Tibial nerve (tissue), 4 donors: ENCODE measurements around the gene MAP2K1. TPM values are rescaled to one million over a fixed set of nuclear protein-coding genes. Genes with fewer than 3 reads are reported as not detected.

Experiments
- DNase-seq, 2 donors: peaks; one replicate each; pipeline ENCODE4 v3.0.0-alpha.2; 2019; ENCODE audit warnings: low spot score in 2 of 2
- H3K27ac ChIP-seq, 4 donors: fragments of 200-600 bp; sonication (generic) in 3 of 4; one replicate each; pipeline ENCODE4 v1.5.1; 2017 to 2019; ENCODE audit warnings: mild to moderate bottlenecking in 1 of 4
- H3K27me3 ChIP-seq, 2 donors: fragments of 200-600 bp; sonication (generic) in 1 of 2; one replicate each; pipeline versions ENCODE4 v1.5.1 to v1.6.0; 2017 to 2019
- H3K36me3 ChIP-seq, 3 donors: fragments of 200-600 bp; sonication (generic); one replicate each; pipeline ENCODE4 v1.5.1; 2018 to 2019
- H3K4me1 ChIP-seq, 4 donors: fragments of 200-600 bp; sonication (generic) in 3 of 4; one replicate each; pipeline ENCODE4 v1.5.1; 2017 to 2019
- H3K4me3 ChIP-seq, 4 donors: fragments of 200-600 bp; sonication (generic) in 3 of 4; one replicate each; pipeline ENCODE4 v1.5.1; 2017 to 2019; ENCODE audit warnings: mild to moderate bottlenecking in 1 of 4, moderate library complexity in 1 of 4
- H3K9me3 ChIP-seq, 4 donors: fragments of 200-600 bp; sonication (generic) in 3 of 4; one replicate each; pipeline ENCODE4 v1.5.1; 2017 to 2019
- CTCF ChIP-seq, 5 experiments: fragments of 200-600 bp in 3 of 5; fragments of 450-650 bp in 2 of 5; sonication (generic) in 3 of 5; IDR thresholded peaks; one replicate each; pipeline ENCODE4 v1.5.1; 2016 to 2019; ENCODE audit warnings: antibody characterized with exemption in 5 of 5, mild to moderate bottlenecking in 3 of 5, moderate library complexity in 2 of 5
- EP300 ChIP-seq, 2 donors: sonication (generic); formaldehyde crosslinking; IDR thresholded peaks; one replicate each; pipeline ENCODE4 v1.6.1; 2017; ENCODE audit warnings: antibody characterized with exemption in 2 of 2, mild to moderate bottlenecking in 1 of 2
- POLR2A ChIP-seq, 2 donors: fragments of 450-650 bp; IDR thresholded peaks; one replicate each; pipeline ENCODE4 v1.6.1; 2017; ENCODE audit warnings: antibody characterized with exemption in 2 of 2, mild to moderate bottlenecking in 2 of 2, moderate library complexity in 2 of 2
- WGBS, 2 donors: methylation state at CpG; one replicate each; pipeline ENCODE4 v1.1.5; 2018; 5-methylcytosine and 5-hydroxymethylcytosine counted together
- total RNA-seq, 4 donors: library from RNA; depleted of rRNA; stranded (reverse); fragments of >200 nt; gene quantifications; one replicate each; pipeline ENCODE4 v1.1.0, GENCODE V29; 2016

Gene MAP2K1
- total RNA-seq, 4 donors from 2014 or later: 30.2 to 64.8 (median 41.4) TPM

- Histone ChIP-seq H3K36me3 (peaks cover 0 to 41% (median 0%) of the 10 kb centered on the region in 3 donors), H3K27ac (no peak overlapping the region), H3K4me1 (no peaks in the 10 kb centered on the region), H3K9me3 (no peaks in the 10 kb centered on the region), H3K27me3 (no peaks in the 10 kb centered on the region), H3K4me3 (no peak overlapping the region)
- TF ChIP-seq EP300 (IDR thresholded peaks at IDR 0.05): no peak
- TF ChIP-seq POLR2A (IDR thresholded peaks at IDR 0.05): no peak
- TF ChIP-seq CTCF (IDR thresholded peaks at IDR 0.05): no peak
- WGBS, 2 donors: 69 to 82% methylated on average over 2 of the region's 2 CpGs
- no peak for DNase-seq
Measured at GRCh38 chr15:66433726-66434125, 47.0 kb downstream of the MAP2K1 start.

- Histone ChIP-seq H3K4me3 (no peak overlapping the region), H3K9me3 (no peaks in the 10 kb centered on the region), H3K4me1 (no peaks in the 10 kb centered on the region), H3K36me3 (peaks cover 0 to 91% (median 0%) of the 10 kb centered on the region in 3 donors), H3K27me3 (no peaks in the 10 kb centered on the region), H3K27ac (no peak overlapping the region)
- DNase-seq: no peak
- TF ChIP-seq EP300 (IDR thresholded peaks at IDR 0.05) (no peak), POLR2A (IDR thresholded peaks at IDR 0.05) (no peak), CTCF (IDR thresholded peaks at IDR 0.05) (no peak)
- 45 to 46% methylated on average over 2 of the region's 2 CpGs for WGBS, 2 donors
Measured at GRCh38 chr15:66440501-66440900, 53.8 kb downstream of the MAP2K1 start.

GRCh38 chr15:66452420-66452819 lies 65.7 kb downstream of the MAP2K1 start:
- Histone ChIP-seq H3K9me3 (no peaks in the 10 kb centered on the region), H3K27me3 (no peaks in the 10 kb centered on the region), H3K36me3 (peaks cover 0 to 35% (median 0%) of the 10 kb centered on the region in 3 donors), H3K4me1 (peaks cover 0 to 4% (median 0%) of the 10 kb centered on the region in 4 donors), H3K4me3 (no peak overlapping the region), H3K27ac (no peak overlapping the region)
- no peak for DNase-seq
- WGBS, 2 donors: 90 to 92% methylated on average over 4 of the region's 4 CpGs
- no peak for TF ChIP-seq POLR2A (IDR thresholded peaks at IDR 0.05)

- WGBS, 2 donors: 25 to 44% methylated on average over 1 of the region's 1 CpG
- Histone ChIP-seq H3K4me1 (peaks cover 0 to 4% (median 0%) of the 10 kb centered on the region in 4 donors), H3K4me3 (no peak overlapping the region), H3K9me3 (no peaks in the 10 kb centered on the region), H3K36me3 (peaks cover 0 to 30% (median 0%) of the 10 kb centered on the region in 3 donors), H3K27me3 (no peaks in the 10 kb centered on the region), H3K27ac (no peak overlapping the region)
- TF ChIP-seq POLR2A (IDR thresholded peaks at IDR 0.05) (no peak), EP300 (IDR thresholded peaks at IDR 0.05) (peak in 1 of 2 donors; percentile 61)
- peak; percentile 16 to 20 for DNase-seq
Measured at GRCh38 chr15:66452971-66453580, 66.4 kb downstream of the MAP2K1 start.

GRCh38 chr15:66454143-66454542 lies 67.4 kb downstream of the MAP2K1 start:
- H3K27ac ChIP-seq: no peak overlapping the region
- DNase-seq: no peak
- H3K9me3 ChIP-seq: no peaks in the 10 kb centered on the region
- H3K36me3 ChIP-seq: peaks cover 0 to 24% (median 0%) of the 10 kb centered on the region in 3 donors
- TF ChIP-seq CTCF (IDR thresholded peaks at IDR 0.05) (no peak), EP300 (IDR thresholded peaks at IDR 0.05) (no peak), POLR2A (IDR thresholded peaks at IDR 0.05) (no peak)
- H3K4me3 ChIP-seq: no peak overlapping the region
- WGBS, 2 donors: 89 to 93% methylated on average over 2 of the region's 2 CpGs
- no peaks in the 10 kb centered on the region for H3K27me3 ChIP-seq
- peaks cover 0 to 4% (median 0%) of the 10 kb centered on the region in 4 donors for H3K4me1 ChIP-seq

- Histone ChIP-seq H3K4me1 (peaks cover 0 to 4% (median 0%) of the 10 kb centered on the region in 4 donors), H3K27ac (no peak overlapping the region), H3K9me3 (no peaks in the 10 kb centered on the region), H3K4me3 (no peak overlapping the region), H3K27me3 (no peaks in the 10 kb centered on the region), H3K36me3 (peaks cover 0 to 19% (median 0%) of the 10 kb centered on the region in 3 donors)
- DNase-seq: no peak
- WGBS, 2 donors: 73 to 83% methylated on average over 3 of the region's 3 CpGs
- no peak for TF ChIP-seq EP300 (IDR thresholded peaks at IDR 0.05)
- no peak for TF ChIP-seq CTCF (IDR thresholded peaks at IDR 0.05)
- no peak for TF ChIP-seq POLR2A (IDR thresholded peaks at IDR 0.05)
Measured at GRCh38 chr15:66456211-66456610, 69.5 kb downstream of the MAP2K1 start.
